Activated CD4-positive, alpha-beta memory T cell treated with anti-CD3 and anti-CD28 coated beads for 36 hours (primary cell): ENCODE results near the gene SCLY. TPM values are rescaled to one million over a fixed set of nuclear protein-coding genes. Genes with fewer than 3 reads are reported as not detected.

Experiments used
- CTCF ChIA-PET: fragments of 350-600 bp; sonication (Branson Sonifier 250); formaldehyde crosslinking; loops from one replicate; lab custom pipeline; 2021; ENCODE audit warnings: antibody characterized with exemption, inconsistent platforms; lab: Charles Lee
- POLR2A ChIA-PET: fragments of 350-600 bp; sonication (Branson Sonifier 250); formaldehyde crosslinking; loops from one replicate; lab custom pipeline; 2021; ENCODE audit warnings: antibody characterized with exemption; lab: Charles Lee
- DNase-seq: peaks from one replicate; pipeline ENCODE4 v3.0.0-alpha.2; 2020
- H3K27ac Mint-ChIP-seq: one replicate; pipeline ENCODE4 v1.8.0; 2021; ENCODE audit warnings: mixed read lengths
- H3K27me3 Mint-ChIP-seq: one replicate; pipeline ENCODE4 v1.8.0; 2021; ENCODE audit warnings: mixed read lengths
- H3K36me3 Mint-ChIP-seq: one replicate; pipeline ENCODE4 v1.8.0; 2021; ENCODE audit warnings: mixed read lengths
- H3K4me1 Mint-ChIP-seq: one replicate; pipeline ENCODE4 v1.8.0; 2021; ENCODE audit warnings: low read depth, mixed read lengths
- H3K4me3 Mint-ChIP-seq: one replicate; pipeline ENCODE4 v1.8.0; 2021; ENCODE audit warnings: mild to moderate bottlenecking, mixed read lengths
- H3K9me3 Mint-ChIP-seq: one replicate; pipeline ENCODE4 v1.8.0; 2021; ENCODE audit warnings: mixed read lengths
- intact Hi-C: fragments of 100-400 bp; cut with micrococcal nuclease; formaldehyde crosslinking; loops from one replicate; pipeline ENCODE4 v1.15.1; 2023
- total RNA-seq, 2 experiments: library from RNA; stranded (reverse); gene quantifications; one replicate each; pipeline ENCODE4 v1.2.3, GENCODE V29; 2021

SCLY gene
- total RNA-seq: 10 to 100 TPM; 47.9 to 51.8 TPM

- H3K4me1 Mint-ChIP-seq: peaks cover 47% of the 10 kb centered on the region
- H3K9me3 Mint-ChIP-seq: peaks cover 2% of the 10 kb centered on the region
- H3K27me3 Mint-ChIP-seq: peaks cover 8% of the 10 kb centered on the region
- ChIA-PET POLR2A (interaction anchor here (0.6 to 2.2 kb wide), 3 partner anchors 9 to 227 kb away, joined by 4 to 11 read pairs (median 6); no protein-coding TSS in a partner anchor), CTCF (interaction anchor here (0.7 to 2.0 kb wide), 4 partner anchors 81 to 138 kb away, joined by 3 to 6 read pairs (median 3); no protein-coding TSS in a partner anchor)
- H3K36me3 Mint-ChIP-seq: peaks cover 19% of the 10 kb centered on the region
- H3K4me3 Mint-ChIP-seq: peak within 1 kb of the TSS; percentile 91
- intact Hi-C loops: loop anchor here (1.0 to 10.0 kb wide), 5 partner anchors 62 to 358 kb away; partner anchors contain the start of genes ILKAP and PER2
- peak; percentile 98 for DNase-seq
- H3K27ac Mint-ChIP-seq: peak within 1 kb of the TSS; percentile 85
Measured at GRCh38 chr2:238060542-238061314, at the start of gene SCLY. Gene SCLY, plus strand, starts transcription at chr2:238061001. Its CDS starts 54 bp downstream, at chr2:238061055.

- H3K4me1 Mint-ChIP-seq: peaks cover 15% of the 10 kb centered on the region
- ChIA-PET POLR2A (no interaction called here), CTCF (no interaction called here)
- H3K9me3 Mint-ChIP-seq: no peaks in the 10 kb centered on the region
- no peaks in the 10 kb centered on the region for H3K27me3 Mint-ChIP-seq
- intact Hi-C loops: no loop called here
- H3K36me3 Mint-ChIP-seq: peaks cover 12% of the 10 kb centered on the region
- no peak for DNase-seq
- no peak overlapping the region for H3K4me3 Mint-ChIP-seq
- H3K27ac Mint-ChIP-seq: no peak overlapping the region
Measured at GRCh38 chr2:238013806-238014205, 47.0 kb upstream of the SCLY start.

GRCh38 chr2:238015705-238016104 lies 45.1 kb upstream of the SCLY start:
- CTCF ChIA-PET: interaction anchor here (1.0 kb wide), 1 partner anchor 93 kb away, joined by 3 read pairs; no protein-coding TSS in a partner anchor
- no peak for DNase-seq
- H3K4me3 Mint-ChIP-seq: no peak overlapping the region
- no peak overlapping the region for H3K27ac Mint-ChIP-seq
- intact Hi-C loops: no loop called here
- POLR2A ChIA-PET: no interaction called here
- no peaks in the 10 kb centered on the region for H3K27me3 Mint-ChIP-seq
- H3K9me3 Mint-ChIP-seq: no peaks in the 10 kb centered on the region
- peaks cover 20% of the 10 kb centered on the region for H3K36me3 Mint-ChIP-seq
- H3K4me1 Mint-ChIP-seq: peaks cover 4% of the 10 kb centered on the region

- DNase-seq: no peak
- CTCF ChIA-PET: no interaction called here
- Mint-ChIP-seq H3K36me3 (peaks cover 18% of the 10 kb centered on the region), H3K27me3 (no peaks in the 10 kb centered on the region), H3K4me1 (peaks cover 2% of the 10 kb centered on the region), H3K27ac (no peak overlapping the region), H3K4me3 (no peak overlapping the region), H3K9me3 (no peaks in the 10 kb centered on the region)
- POLR2A ChIA-PET: no interaction called here
- intact Hi-C loops: no loop called here
Measured at GRCh38 chr2:238016526-238016925, 44.3 kb upstream of the SCLY start.

GRCh38 chr2:238019962-238020361 lies 40.8 kb upstream of the SCLY start:
- ChIA-PET CTCF (no interaction called here), POLR2A (no interaction called here)
- Mint-ChIP-seq H3K27ac (no peak overlapping the region), H3K27me3 (no peaks in the 10 kb centered on the region), H3K4me1 (peaks cover 6% of the 10 kb centered on the region), H3K9me3 (no peaks in the 10 kb centered on the region), H3K36me3 (peaks cover 15% of the 10 kb centered on the region), H3K4me3 (no peak overlapping the region)
- intact Hi-C loops: no loop called here
- DNase-seq: no peak

- no peak overlapping the region for H3K27ac Mint-ChIP-seq
- peaks cover 20% of the 10 kb centered on the region for H3K36me3 Mint-ChIP-seq
- H3K4me1 Mint-ChIP-seq: peaks cover 13% of the 10 kb centered on the region
- ChIA-PET POLR2A (no interaction called here), CTCF (no interaction called here)
- no peak for DNase-seq
- H3K4me3 Mint-ChIP-seq: no peak overlapping the region
- intact Hi-C loops: no loop called here
- H3K27me3 Mint-ChIP-seq: no peaks in the 10 kb centered on the region
- H3K9me3 Mint-ChIP-seq: no peaks in the 10 kb centered on the region
Measured at GRCh38 chr2:238020816-238021215, 40.0 kb upstream of the SCLY start.

- H3K9me3 Mint-ChIP-seq: no peaks in the 10 kb centered on the region
- CTCF ChIA-PET: no interaction called here
- intact Hi-C loops: no loop called here
Measured at GRCh38 chr2:238021327-238021726, 39.5 kb upstream of the SCLY start.

GRCh38 chr2:238022594-238023157 lies 38.1 kb upstream of the SCLY start:
- intact Hi-C loops: no loop called here
- H3K9me3 Mint-ChIP-seq: no peaks in the 10 kb centered on the region
- no peaks in the 10 kb centered on the region for H3K27me3 Mint-ChIP-seq
- ChIA-PET CTCF (no interaction called here), POLR2A (no interaction called here)
- no peak overlapping the region for H3K27ac Mint-ChIP-seq
- H3K4me1 Mint-ChIP-seq: peaks cover 13% of the 10 kb centered on the region
- H3K36me3 Mint-ChIP-seq: peaks cover 20% of the 10 kb centered on the region
- DNase-seq: no peak
- no peak overlapping the region for H3K4me3 Mint-ChIP-seq

More at GRCh38 chr2:238021327-238021726, 39.5 kb upstream of the SCLY start:
- DNase-seq: no peak
- Mint-ChIP-seq H3K4me1 (peaks cover 13% of the 10 kb centered on the region), H3K27me3 (no peaks in the 10 kb centered on the region), H3K36me3 (peaks cover 20% of the 10 kb centered on the region), H3K27ac (no peak overlapping the region), H3K4me3 (no peak overlapping the region)
- POLR2A ChIA-PET: no interaction called here

GRCh38 chr2:238023608-238024007 lies 37.2 kb upstream of the SCLY start:
- Mint-ChIP-seq H3K36me3 (peaks cover 16% of the 10 kb centered on the region), H3K27ac (no peak overlapping the region), H3K4me3 (no peak overlapping the region), H3K9me3 (no peaks in the 10 kb centered on the region), H3K4me1 (peaks cover 13% of the 10 kb centered on the region), H3K27me3 (no peaks in the 10 kb centered on the region)
- ChIA-PET CTCF (no interaction called here), POLR2A (no interaction called here)
- intact Hi-C loops: loop anchor here (2.0 kb wide), 1 partner anchor 55 kb away; no protein-coding TSS in a partner anchor
- no peak for DNase-seq

GRCh38 chr2:238024986-238025385 lies 35.8 kb upstream of the SCLY start:
- CTCF ChIA-PET: interaction anchor here (0.9 kb wide), 1 partner anchor 101 kb away, joined by 3 read pairs; no protein-coding TSS in a partner anchor
- DNase-seq: peak; percentile 72
- Mint-ChIP-seq H3K27ac (peak overlapping the region; percentile 5), H3K36me3 (peaks cover 11% of the 10 kb centered on the region), H3K9me3 (no peaks in the 10 kb centered on the region), H3K4me1 (peaks cover 11% of the 10 kb centered on the region), H3K27me3 (no peaks in the 10 kb centered on the region), H3K4me3 (no peak overlapping the region)
- intact Hi-C loops: loop anchor here (2.0 kb wide), 1 partner anchor 56 kb away; no protein-coding TSS in a partner anchor
- POLR2A ChIA-PET: no interaction called here

GRCh38 chr2:238025741-238026360 lies 35.0 kb upstream of the SCLY start:
- ChIA-PET CTCF (interaction anchor here (0.9 kb wide), 1 partner anchor 102 kb away, joined by 3 read pairs; no protein-coding TSS in a partner anchor), POLR2A (no interaction called here)
- no peak for DNase-seq
- intact Hi-C loops: loop anchor here (2.0 kb wide), 1 partner anchor 57 kb away; no protein-coding TSS in a partner anchor
- peaks cover 16% of the 10 kb centered on the region for H3K36me3 Mint-ChIP-seq
- H3K27ac Mint-ChIP-seq: peak overlapping the region; percentile 5
- no peaks in the 10 kb centered on the region for H3K27me3 Mint-ChIP-seq
- H3K4me3 Mint-ChIP-seq: no peak overlapping the region
- H3K9me3 Mint-ChIP-seq: no peaks in the 10 kb centered on the region
- H3K4me1 Mint-ChIP-seq: peaks cover 11% of the 10 kb centered on the region

- Mint-ChIP-seq H3K27me3 (no peaks in the 10 kb centered on the region), H3K4me1 (peaks cover 11% of the 10 kb centered on the region), H3K4me3 (no peak overlapping the region), H3K36me3 (peaks cover 25% of the 10 kb centered on the region), H3K27ac (no peak overlapping the region), H3K9me3 (no peaks in the 10 kb centered on the region)
- POLR2A ChIA-PET: no interaction called here
- CTCF ChIA-PET: no interaction called here
- intact Hi-C loops: no loop called here
- DNase-seq: no peak
Measured at GRCh38 chr2:238027058-238027457, 33.7 kb upstream of the SCLY start.
